Measurements from ENCODE around the gene CAMK4. TPM values are rescaled to one million over a fixed set of nuclear protein-coding genes. Genes with fewer than 3 reads are reported as not detected.

Gene CAMK4
- polyA plus RNA-seq, 1 donor from 2014 or later, result 16.6 TPM

GRCh38 chr5:111404270-111404769, 180.1 kb downstream of the CAMK4 start:
- Histone ChIP-seq H3K9ac (ENCODE audit: low read length) (no peak overlapping the region), H3K9me3 (ENCODE audit: low read length) (no peaks in the 10 kb centered on the region), H3K27ac (ENCODE audit: low read length) (no peak overlapping the region), H3F3A (ENCODE audit: insufficient read depth, low read length, poor library complexity, severe bottlenecking) (no peaks in the 10 kb centered on the region), H2AFZ (ENCODE audit: low read depth, low read length) (no peak overlapping the region), H3K79me2 (replicated peaks; ENCODE audit: insufficient read depth, low read length) (no peaks in the 10 kb centered on the region), H3K9me2 (ENCODE audit: insufficient read depth, low read length) (no peaks in the 10 kb centered on the region), H4K20me1 (ENCODE audit: insufficient read depth) (no peaks in the 10 kb centered on the region), H3K4me2 (ENCODE audit: low read length) (no peak overlapping the region), H3K36me3 (ENCODE audit: insufficient read depth, low read length) (no peaks in the 10 kb centered on the region), H3K27me3 (ENCODE audit: insufficient read depth, low read depth, low read length) (no peaks in the 10 kb centered on the region), H3K4me3 (ENCODE audit: low read length) (no peak overlapping the region)
- TF ChIP-seq RAD21 (conservative IDR thresholded peaks at IDR 0.05), result no peak
- no peak for TF ChIP-seq SMC3 (conservative IDR thresholded peaks at IDR 0.05; ENCODE audit: poor library complexity)
- TF ChIP-seq EZH2 (IDR thresholded peaks at IDR 0.05; ENCODE audit: borderline replicate concordance, insufficient read depth, low read length, poor library complexity, severe bottlenecking), result no peak
- TF ChIP-seq MXI1 (conservative IDR thresholded peaks at IDR 0.05; ENCODE audit: poor library complexity, severe bottlenecking), result no peak
- TF ChIP-seq TAF1 (IDR thresholded peaks at IDR 0.05; ENCODE audit: low read depth), result no peak
- no peak for TF ChIP-seq CTCF (IDR thresholded peaks at IDR 0.05; ENCODE audit: poor library complexity, severe bottlenecking)
- TF ChIP-seq, protein P1, sequence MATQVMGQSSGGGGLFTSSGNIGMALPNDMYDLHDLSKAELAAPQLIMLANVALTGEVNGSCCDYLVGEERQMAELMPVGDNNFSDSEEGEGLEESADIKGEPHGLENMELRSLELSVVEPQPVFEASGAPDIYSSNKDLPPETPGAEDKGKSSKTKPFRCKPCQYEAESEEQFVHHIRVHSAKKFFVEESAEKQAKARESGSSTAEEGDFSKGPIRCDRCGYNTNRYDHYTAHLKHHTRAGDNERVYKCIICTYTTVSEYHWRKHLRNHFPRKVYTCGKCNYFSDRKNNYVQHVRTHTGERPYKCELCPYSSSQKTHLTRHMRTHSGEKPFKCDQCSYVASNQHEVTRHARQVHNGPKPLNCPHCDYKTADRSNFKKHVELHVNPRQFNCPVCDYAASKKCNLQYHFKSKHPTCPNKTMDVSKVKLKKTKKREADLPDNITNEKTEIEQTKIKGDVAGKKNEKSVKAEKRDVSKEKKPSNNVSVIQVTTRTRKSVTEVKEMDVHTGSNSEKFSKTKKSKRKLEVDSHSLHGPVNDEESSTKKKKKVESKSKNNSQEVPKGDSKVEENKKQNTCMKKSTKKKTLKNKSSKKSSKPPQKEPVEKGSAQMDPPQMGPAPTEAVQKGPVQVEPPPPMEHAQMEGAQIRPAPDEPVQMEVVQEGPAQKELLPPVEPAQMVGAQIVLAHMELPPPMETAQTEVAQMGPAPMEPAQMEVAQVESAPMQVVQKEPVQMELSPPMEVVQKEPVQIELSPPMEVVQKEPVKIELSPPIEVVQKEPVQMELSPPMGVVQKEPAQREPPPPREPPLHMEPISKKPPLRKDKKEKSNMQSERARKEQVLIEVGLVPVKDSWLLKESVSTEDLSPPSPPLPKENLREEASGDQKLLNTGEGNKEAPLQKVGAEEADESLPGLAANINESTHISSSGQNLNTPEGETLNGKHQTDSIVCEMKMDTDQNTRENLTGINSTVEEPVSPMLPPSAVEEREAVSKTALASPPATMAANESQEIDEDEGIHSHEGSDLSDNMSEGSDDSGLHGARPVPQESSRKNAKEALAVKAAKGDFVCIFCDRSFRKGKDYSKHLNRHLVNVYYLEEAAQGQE (IDR thresholded peaks at IDR 0.05; ENCODE audit: borderline replicate concordance), result no peak

DNA sequence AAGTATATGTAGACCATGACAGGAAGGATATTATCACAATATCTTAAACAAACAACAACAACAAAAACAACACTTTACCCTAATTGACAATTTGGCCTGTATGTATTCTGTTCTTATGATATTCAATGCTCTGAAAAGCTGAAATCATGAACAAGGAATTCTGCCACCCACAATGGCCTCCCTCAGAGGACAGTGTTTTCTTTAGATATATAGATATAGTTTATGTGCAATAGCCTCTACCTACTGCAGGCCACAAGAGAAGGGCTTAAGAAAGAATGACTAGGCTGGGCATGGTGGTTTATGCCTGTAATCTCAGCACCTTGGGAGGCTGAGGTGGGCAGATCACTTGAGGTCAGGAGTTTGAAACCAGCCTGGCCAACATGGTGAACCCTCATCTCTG, 183.4 kb downstream of the CAMK4 start:
- Histone ChIP-seq H3K27ac (ENCODE audit: low read length) (no peak overlapping the region), H3K9ac (ENCODE audit: low read length) (no peak overlapping the region), H2AFZ (ENCODE audit: low read depth, low read length) (no peak overlapping the region), H4K20me1 (ENCODE audit: insufficient read depth) (no peaks in the 10 kb centered on the region), H3K36me3 (ENCODE audit: insufficient read depth, low read length) (no peaks in the 10 kb centered on the region), H3F3A (ENCODE audit: insufficient read depth, low read length, poor library complexity, severe bottlenecking) (no peaks in the 10 kb centered on the region), H3K4me3 (ENCODE audit: low read length) (no peak overlapping the region), H3K9me3 (ENCODE audit: low read length) (no peaks in the 10 kb centered on the region), H3K27me3 (ENCODE audit: insufficient read depth, low read depth, low read length) (no peaks in the 10 kb centered on the region), H3K79me2 (replicated peaks; ENCODE audit: insufficient read depth, low read length) (no peaks in the 10 kb centered on the region), H3K4me2 (ENCODE audit: low read length) (no peak overlapping the region), H3K9me2 (ENCODE audit: insufficient read depth, low read length) (no peaks in the 10 kb centered on the region)
- TF ChIP-seq RAD21 (conservative IDR thresholded peaks at IDR 0.05) (no peak), EP300 (conservative IDR thresholded peaks at IDR 0.05; ENCODE audit: poor library complexity, severe bottlenecking) (no peak), TAF1 (IDR thresholded peaks at IDR 0.05; ENCODE audit: low read depth) (no peak), CTCF (IDR thresholded peaks at IDR 0.05; ENCODE audit: poor library complexity, severe bottlenecking) (no peak), EZH2 (IDR thresholded peaks at IDR 0.05; ENCODE audit: borderline replicate concordance, insufficient read depth, low read length, poor library complexity, severe bottlenecking) (no peak), POLR2AphosphoS5 (IDR thresholded peaks at IDR 0.05) (no peak), MXI1 (conservative IDR thresholded peaks at IDR 0.05; ENCODE audit: poor library complexity, severe bottlenecking) (no peak), SMC3 (conservative IDR thresholded peaks at IDR 0.05; ENCODE audit: poor library complexity) (no peak)
- TF ChIP-seq, protein P1 (IDR thresholded peaks at IDR 0.05; ENCODE audit: borderline replicate concordance), result no peak

Measured in neural cell (in vitro differentiated cells).